Measurements from ENCODE around the gene PPIE. TPM values are rescaled to one million over a fixed set of nuclear protein-coding genes. Genes with fewer than 3 reads are reported as not detected.

The PPIE gene
- total and polyA plus RNA-seq, 2 of the 4 experiments (the other 2 are of a cell fraction): 40.9 to 68.1 TPM

DNA sequence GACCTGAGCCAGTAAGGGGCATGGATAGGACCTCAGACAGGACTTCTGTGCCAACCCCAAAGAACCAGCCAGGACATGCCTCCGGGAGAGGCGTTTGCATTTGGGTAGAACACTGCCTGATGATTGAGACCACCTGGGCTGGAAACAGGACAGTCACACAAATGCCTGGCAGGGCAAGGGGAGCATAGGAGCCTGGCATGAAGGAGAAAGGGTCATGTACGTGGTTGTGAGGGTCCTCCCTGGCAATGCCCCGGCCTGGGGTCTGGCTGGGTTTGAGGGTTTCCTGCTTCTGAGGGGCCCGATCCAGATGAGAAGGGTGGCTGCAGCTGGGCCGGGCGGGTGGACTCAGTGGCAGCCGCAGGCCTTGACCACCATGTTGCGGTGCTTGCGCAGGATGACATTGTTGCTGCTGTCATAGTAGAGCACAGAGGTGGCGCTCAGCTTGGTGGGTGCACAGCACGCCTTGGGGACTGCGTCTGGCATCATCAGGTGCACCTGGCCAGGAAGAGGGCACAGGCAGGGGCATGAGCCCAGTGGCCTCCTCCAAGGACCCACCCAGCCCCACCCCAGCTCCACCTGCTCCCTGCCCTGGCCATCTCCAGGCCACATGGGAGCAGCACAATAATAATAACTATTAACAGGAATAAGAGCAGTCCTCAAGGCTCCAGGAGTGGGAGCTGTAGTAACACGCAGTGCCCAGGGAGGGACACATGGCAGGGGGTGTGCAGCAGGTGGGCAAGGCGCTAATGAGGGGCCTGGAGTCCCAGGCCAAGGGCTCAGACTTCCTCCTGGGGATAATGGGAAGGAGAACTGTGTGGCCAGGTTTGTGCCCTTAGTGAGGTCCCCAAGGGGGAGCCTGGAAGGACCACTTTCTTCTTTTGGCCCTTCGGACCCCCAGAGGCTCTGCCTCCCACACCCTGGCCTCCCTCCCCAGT is 21.7 kb downstream of the PPIE start:
- no peak overlapping the region for H2BK15ac ChIP-seq (ENCODE audit: low read depth, low read length)
- DNase-seq: no peak
- dilution Hi-C loops (cut with HindIII; ENCODE audit: low sequenced_read_pairs, unreplicated experiment) (no loop called here), in situ Hi-C loops (cut with MboI; ENCODE audit: low sequenced_read_pairs) (no loop called here), intact Hi-C loops (cut with micrococcal nuclease) (loop anchor here (5.0 kb wide), 1 partner anchor 238 kb away; no protein-coding TSS in a partner anchor)
- H4K20me1 ChIP-seq (ENCODE audit: insufficient read depth, low read length): no peaks in the 10 kb centered on the region
- no peak overlapping the region for H2AK9ac ChIP-seq (replicated peaks; ENCODE audit: low read depth, low read length, poor library complexity)
- H2AFZ ChIP-seq (replicated peaks; ENCODE audit: low read length, poor library complexity): no peak overlapping the region
- no peak overlapping the region for H3K56ac ChIP-seq (ENCODE audit: extremely low read depth, insufficient read depth, low read length)
- 0 out of 4 replicates have a peak, but pooled peaks cover 0 to 3% of the 10 kb centered on the region in 2 experiments for H3K79me1 ChIP-seq (ENCODE audit: low read depth in 1 of 2, low read length in 2 of 2)
- no peak overlapping the region for H3K23ac ChIP-seq (ENCODE audit: low read depth, low read length)
- BruUV-seq (replicated peaks): no TSS peak
- H3K14ac ChIP-seq (replicated peaks; ENCODE audit: low read depth, low read length): no peak overlapping the region
- H3K9me1 ChIP-seq (ENCODE audit: insufficient read depth, low read length): 0 out of 2 replicates have a peak, but pooled peaks cover 8% of the 10 kb centered on the region
- H4K91ac ChIP-seq (ENCODE audit: insufficient read depth, low read depth, low read length): no peak overlapping the region
- 87% methylated on average over 6 of the region's 16 CpGs; no CpG with 5 or more reads in 1 of the 2 experiments for WGBS, 2 experiments (ENCODE audit: extremely low coverage in 2 of 2, insufficient read length in 1 of 2)
- POLR2A ChIA-PET (ENCODE audit: unreplicated experiment): no interaction called here
- H3K36me3 ChIP-seq (ENCODE audit: control insufficient read depth, insufficient read depth, low read length): peaks cover 18% of the 10 kb centered on the region
- no peak overlapping the region for H4K8ac ChIP-seq (ENCODE audit: low read depth in 2 of 2, low read length in 2 of 2)
- H3K9me3 ChIP-seq (ENCODE audit: control insufficient read depth, insufficient read depth, low read length): no peaks in the 10 kb centered on the region
- no peak overlapping the region for H3K18ac ChIP-seq (ENCODE audit: low read depth, low read length)
- no peak overlapping the region for H3K4me3 ChIP-seq (ENCODE audit: insufficient read depth, low read depth, low read length)
- no peak overlapping the region for H3K9ac ChIP-seq (ENCODE audit: low read depth, low read length)
- no peak overlapping the region for H4K5ac ChIP-seq (ENCODE audit: low read depth, low read length)
- no peak overlapping the region for H3K4me2 ChIP-seq (ENCODE audit: low read depth, low read length)
- no peak overlapping the region for H2BK20ac ChIP-seq (ENCODE audit: low read depth, low read length)
- no peak overlapping the region for H2AK5ac ChIP-seq (ENCODE audit: low read depth, low read length)
- TF ChIP-seq SMC3 (IDR thresholded peaks at IDR 0.05; ENCODE audit: low read depth, low read length) (no peak), MAFK (IDR thresholded peaks at IDR 0.05; ENCODE audit: low read depth, low read length) (no peak), FOS (IDR thresholded peaks at IDR 0.05; ENCODE audit: low read depth, low read length) (no peak), RFX5 (IDR thresholded peaks at IDR 0.05; ENCODE audit: low read depth, low read length) (no peak), MXI1 (IDR thresholded peaks at IDR 0.05; ENCODE audit: borderline replicate concordance, low read depth, low read length) (no peak), CHD1 (IDR thresholded peaks at IDR 0.05; ENCODE audit: low read depth, low read length) (no peak)
- TF ChIP-seq, protein P1, sequence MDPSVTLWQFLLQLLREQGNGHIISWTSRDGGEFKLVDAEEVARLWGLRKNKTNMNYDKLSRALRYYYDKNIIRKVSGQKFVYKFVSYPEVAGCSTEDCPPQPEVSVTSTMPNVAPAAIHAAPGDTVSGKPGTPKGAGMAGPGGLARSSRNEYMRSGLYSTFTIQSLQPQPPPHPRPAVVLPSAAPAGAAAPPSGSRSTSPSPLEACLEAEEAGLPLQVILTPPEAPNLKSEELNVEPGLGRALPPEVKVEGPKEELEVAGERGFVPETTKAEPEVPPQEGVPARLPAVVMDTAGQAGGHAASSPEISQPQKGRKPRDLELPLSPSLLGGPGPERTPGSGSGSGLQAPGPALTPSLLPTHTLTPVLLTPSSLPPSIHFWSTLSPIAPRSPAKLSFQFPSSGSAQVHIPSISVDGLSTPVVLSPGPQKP (IDR thresholded peaks at IDR 0.05; ENCODE audit: borderline replicate concordance, low read depth, low read length): no peak
- H3K4me1 ChIP-seq (ENCODE audit: control insufficient read depth, insufficient read depth, low read length): no peaks in the 10 kb centered on the region
- H2BK5ac ChIP-seq (ENCODE audit: low read depth, low read length, poor library complexity, severe bottlenecking): no peak overlapping the region
- H3K27me3 ChIP-seq (ENCODE audit: control insufficient read depth, insufficient read depth, low read length): no peaks in the 10 kb centered on the region
- H3K4ac ChIP-seq (ENCODE audit: low read depth, low read length): no peak overlapping the region
- CTCF ChIA-PET: no interaction called here
- no peak overlapping the region for H3K27ac ChIP-seq (ENCODE audit: insufficient read depth, low read length)
- no peak overlapping the region for H2BK120ac ChIP-seq (ENCODE audit: low read depth, low read length)
- no peak for ATAC-seq (ENCODE audit: low read depth)

Measured in IMR-90 (cell line).